GM23248 (cell line): ENCODE measurements around the gene FTH1.

Experiments used
- EZH2 ChIP-seq: fragments of 200-600 bp; sonication (generic); IDR thresholded peaks from 2 replicates; pipeline ENCODE4 v1.6.1; 2018; ENCODE audit warnings: antibody characterized with exemption, mild to moderate bottlenecking; ENCODE audit not compliant: insufficient read depth, poor library complexity, severe bottlenecking
- EZH2phosphoT487 ChIP-seq: fragments of 200-600 bp; sonication (generic); IDR thresholded peaks from 2 replicates; pipeline ENCODE4 v1.6.1; 2018; ENCODE audit warnings: antibody characterized with exemption, moderate library complexity, mild to moderate bottlenecking, low read depth; ENCODE audit not compliant: insufficient read depth

DNA sequence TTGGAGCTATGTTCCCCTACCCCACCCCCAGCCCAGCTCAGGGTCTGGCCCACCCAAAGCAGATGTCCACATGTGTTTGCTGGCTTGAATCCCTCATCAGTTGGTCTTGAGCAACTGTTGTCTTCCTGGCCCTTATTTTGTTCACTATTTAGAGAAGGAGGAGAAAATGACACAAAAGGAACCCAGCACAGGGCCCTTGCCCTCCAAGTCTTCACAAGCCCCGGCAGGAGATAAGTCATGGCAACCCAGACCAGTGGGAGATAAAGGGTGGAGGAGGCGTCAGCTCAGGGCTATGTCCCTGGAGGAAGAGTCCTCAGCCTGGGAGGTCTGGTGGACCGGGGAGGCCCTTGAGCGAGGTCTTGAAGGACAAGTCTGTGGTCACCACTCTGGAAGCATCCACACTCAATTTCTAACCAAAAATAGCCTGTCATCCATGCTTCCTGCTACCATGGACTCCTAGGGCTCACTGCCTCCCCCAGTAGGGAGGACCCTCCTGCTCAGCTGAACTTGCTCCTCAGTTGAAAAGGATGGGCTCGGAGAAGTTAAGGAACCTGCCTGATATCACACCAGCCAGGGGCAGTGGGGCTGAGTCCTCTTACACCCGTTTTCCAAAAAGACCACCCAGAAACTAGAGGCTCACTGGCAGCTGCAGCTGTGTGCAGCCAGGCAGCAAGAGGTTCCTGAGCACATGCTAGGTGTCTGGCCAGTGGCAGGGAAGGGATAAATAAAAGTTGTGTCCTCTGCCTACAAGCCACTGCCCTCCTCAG is 48.3 kb downstream of the FTH1 start:
- no peak for TF ChIP-seq EZH2phosphoT487
- no peak for TF ChIP-seq EZH2
